ENCODE measurements around the gene NPLOC4.

NPLOC4 gene

GRCh38 chr17:81566461-81567126 lies 70.3 kb downstream of the NPLOC4 start (continued):
- TF ChIP-seq PATZ1 (tag by site-specific recombination; IDR thresholded peaks at IDR 0.05): peak; percentile 74; the same call in 1 of the 2 replicates
- TF ChIP-seq OSR2 (tag by site-specific recombination; IDR thresholded peaks at IDR 0.05): peak; percentile 41; the same call in 1 of the 2 replicates
- TF ChIP-seq ZNF561 (tag by site-specific recombination; IDR thresholded peaks at IDR 0.05; ENCODE audit: borderline replicate concordance): peak; percentile 56; the same call in 1 of the 2 replicates
- TF ChIP-seq ATF2 (tag by site-specific recombination; IDR thresholded peaks at IDR 0.05; ENCODE audit: low read depth): no peak
- no peak for TF ChIP-seq KLF8 (tag by site-specific recombination; IDR thresholded peaks at IDR 0.05)
- no peak for TF ChIP-seq ZNF654 (tag by site-specific recombination; IDR thresholded peaks at IDR 0.05; ENCODE audit: low read depth)
- TF ChIP-seq SP2 (tag by site-specific recombination; IDR thresholded peaks at IDR 0.05): no peak
- peak; percentile 74 for TF ChIP-seq ZIC2 (tag by site-specific recombination; IDR thresholded peaks at IDR 0.05)
- no peak for TF ChIP-seq ZBTB49 (tag by site-specific recombination; IDR thresholded peaks at IDR 0.05; ENCODE audit: low read depth)
- peak; percentile 66 for TF ChIP-seq FEZF1 (tag by site-specific recombination; IDR thresholded peaks at IDR 0.05)
- no peak for TF ChIP-seq ZNF433 (tag by site-specific recombination; IDR thresholded peaks at IDR 0.05; ENCODE audit: low read depth)
- no peak for TF ChIP-seq RBAK (tag by site-specific recombination; IDR thresholded peaks at IDR 0.05)
- TF ChIP-seq ZNF174 (tag by site-specific recombination; IDR thresholded peaks at IDR 0.05): no peak
- peak; percentile 79 for TF ChIP-seq ZBTB44 (tag by site-specific recombination; IDR thresholded peaks at IDR 0.05)
- TF ChIP-seq ZNF23 (tag by site-specific recombination; IDR thresholded peaks at IDR 0.05; ENCODE audit: borderline replicate concordance): no peak
- TF ChIP-seq ZNF777 (tag by site-specific recombination; IDR thresholded peaks at IDR 0.05; ENCODE audit: borderline replicate concordance): no peak
- no peak for TF ChIP-seq ZNF404 (tag by site-specific recombination; IDR thresholded peaks at IDR 0.05)
- peak; percentile 59 for TF ChIP-seq ZNF366 (tag by site-specific recombination; conservative IDR thresholded peaks at IDR 0.05)
- TF ChIP-seq ZNF510 (tag by site-specific recombination; IDR thresholded peaks at IDR 0.05; ENCODE audit: insufficient replicate concordance): no peak
- peak; percentile 52; the same call in 1 of the 2 replicates for TF ChIP-seq ZNF600 (tag by site-specific recombination; IDR thresholded peaks at IDR 0.05)
- peak; percentile 94 for TF ChIP-seq PRDM6 (tag by site-specific recombination; IDR thresholded peaks at IDR 0.05)
- no peak for TF ChIP-seq ZNF664 (tag by site-specific recombination; IDR thresholded peaks at IDR 0.05)
- TF ChIP-seq ZBTB11 (tag by site-specific recombination; conservative IDR thresholded peaks at IDR 0.05; ENCODE audit: low read depth): no peak
- TF ChIP-seq YY2 (tag by site-specific recombination; IDR thresholded peaks at IDR 0.05): no peak
- TF ChIP-seq IKZF3 (tag by site-specific recombination; IDR thresholded peaks at IDR 0.05): no peak
- TF ChIP-seq GLIS2 (tag by site-specific recombination; IDR thresholded peaks at IDR 0.05): peak; percentile 39; the same call in 1 of the 2 replicates
- no peak for TF ChIP-seq ZBTB1 (tag by site-specific recombination; IDR thresholded peaks at IDR 0.05)
- no peak for TF ChIP-seq GLI4 (tag by site-specific recombination; IDR thresholded peaks at IDR 0.05)

Measured in HEK293 (cell line).